GM12891 (cell line): ENCODE results near the gene DOCK6.

Experiments used
- POLR2A ChIP-seq: IDR thresholded peaks from 2 replicates; pipeline ENCODE4 v1.6.1; 2011; ENCODE audit warnings: low read depth, low read length, control low read depth
- POLR2AphosphoS5 ChIP-seq: IDR thresholded peaks from 2 replicates; pipeline ENCODE4 v1.6.1; 2011; ENCODE audit warnings: low read depth, low read length, control low read depth
- TAF1 ChIP-seq: IDR thresholded peaks from 2 replicates; pipeline ENCODE4 v1.6.1; 2011; ENCODE audit warnings: low read depth, low read length, control low read depth

DNA sequence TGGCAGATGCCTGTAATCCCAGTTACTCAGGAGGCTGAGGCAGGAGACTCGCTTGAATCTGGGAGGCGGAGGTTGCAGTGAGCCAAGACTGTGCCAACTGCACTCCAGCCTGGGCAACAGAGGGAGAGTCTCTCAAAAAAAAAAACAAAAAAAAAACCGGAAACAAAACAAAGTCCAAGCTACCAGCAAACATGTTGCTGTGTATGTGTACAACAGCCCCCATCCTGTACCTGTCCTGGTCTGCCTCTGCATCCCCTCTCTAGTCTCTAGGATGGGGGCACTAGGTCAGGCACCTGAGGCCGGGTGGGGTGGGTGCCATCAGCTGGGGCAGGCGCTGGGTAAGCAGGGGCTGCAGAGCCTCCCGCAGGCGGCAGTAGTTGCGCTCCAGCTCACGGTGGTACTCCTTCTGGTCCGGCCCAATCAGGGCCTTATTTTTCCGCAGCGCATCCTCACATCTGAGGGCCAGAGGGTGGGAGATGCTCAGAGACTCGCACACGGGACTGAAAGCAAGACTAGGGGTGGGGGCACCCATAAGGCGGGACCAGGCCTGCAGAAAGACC lies 62.2 kb downstream of the DOCK6 start:
- TF ChIP-seq POLR2AphosphoS5, result no peak
- no peak for TF ChIP-seq TAF1
- no peak for TF ChIP-seq POLR2A
